ENCODE measurements around the gene PTPRN2.

The PTPRN2 gene

DNA sequence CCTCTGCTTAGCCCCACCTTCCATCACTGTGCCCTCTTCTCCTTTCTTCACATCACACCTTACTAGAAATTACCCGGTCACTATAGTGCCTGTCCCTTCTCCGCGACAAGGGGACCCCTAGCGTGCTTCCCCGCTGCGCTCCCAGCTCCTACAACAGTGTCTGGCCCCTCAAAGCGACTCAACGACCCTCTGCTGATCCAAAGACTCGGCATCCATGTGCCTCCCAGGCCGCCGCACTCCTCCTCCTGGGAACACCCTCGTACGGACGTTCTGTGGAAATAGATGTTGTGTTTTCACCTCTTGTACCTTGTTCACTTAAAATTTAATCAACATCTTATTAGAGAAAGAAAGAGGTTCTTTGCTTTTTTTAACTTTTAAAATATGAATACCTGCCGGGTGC lies 787.3 kb downstream of the PTPRN2 start:
- no peak for DNase-seq (ENCODE audit: low read depth in 2 of 2)

DNA sequence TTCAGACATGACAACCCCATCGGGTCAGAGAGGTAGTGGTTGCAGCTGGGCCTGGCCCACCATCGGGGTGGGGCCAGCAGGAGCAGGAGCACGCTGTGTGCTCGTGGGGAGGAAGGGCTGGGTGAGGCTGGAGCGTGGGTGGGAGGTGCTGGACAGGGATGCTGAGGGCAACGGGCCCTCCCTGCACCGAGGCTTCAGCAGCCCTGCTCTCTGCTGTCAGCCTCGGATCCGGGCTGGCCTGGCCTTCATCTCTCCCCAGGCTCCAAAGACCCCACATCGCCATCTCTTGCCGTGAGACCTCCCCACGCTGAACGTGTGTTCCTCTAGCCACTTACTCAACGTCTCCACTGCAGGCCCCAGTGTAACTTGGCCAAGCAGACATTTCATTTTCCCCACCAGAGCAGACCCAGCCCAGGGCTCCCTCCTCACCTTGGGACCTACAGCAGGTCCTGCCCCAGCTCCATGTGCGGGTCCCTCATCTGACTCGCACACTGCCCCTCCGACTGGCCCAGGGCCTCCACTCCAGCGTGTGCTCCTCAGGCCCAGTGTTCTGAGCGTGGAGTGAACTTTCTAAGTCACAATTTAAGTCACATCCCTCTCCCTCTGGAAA lies 788.4 kb downstream of the PTPRN2 start:
- no peak for DNase-seq (ENCODE audit: low read depth in 2 of 2)

DNA sequence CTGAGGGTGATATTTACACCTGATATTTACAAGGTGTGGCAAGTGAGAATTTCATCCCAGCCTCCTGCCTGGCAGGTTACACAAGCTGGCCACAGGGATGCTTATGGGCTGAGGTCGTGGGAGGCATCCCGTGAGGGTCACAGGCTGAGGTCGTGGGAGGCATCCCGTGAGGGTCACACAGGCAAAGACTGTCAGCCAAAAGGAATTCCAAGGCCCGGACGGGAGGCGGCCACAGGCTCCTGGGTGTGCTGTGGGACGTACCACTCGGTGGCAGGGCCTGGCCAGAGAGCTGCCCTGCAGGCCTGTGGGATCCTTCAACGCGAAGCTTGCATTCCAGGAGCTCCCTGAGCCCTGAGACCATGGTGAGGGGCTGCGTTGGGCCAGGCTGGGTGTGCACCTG lies 790.3 kb downstream of the PTPRN2 start:
- no peak for DNase-seq (ENCODE audit: low read depth in 2 of 2)

DNA sequence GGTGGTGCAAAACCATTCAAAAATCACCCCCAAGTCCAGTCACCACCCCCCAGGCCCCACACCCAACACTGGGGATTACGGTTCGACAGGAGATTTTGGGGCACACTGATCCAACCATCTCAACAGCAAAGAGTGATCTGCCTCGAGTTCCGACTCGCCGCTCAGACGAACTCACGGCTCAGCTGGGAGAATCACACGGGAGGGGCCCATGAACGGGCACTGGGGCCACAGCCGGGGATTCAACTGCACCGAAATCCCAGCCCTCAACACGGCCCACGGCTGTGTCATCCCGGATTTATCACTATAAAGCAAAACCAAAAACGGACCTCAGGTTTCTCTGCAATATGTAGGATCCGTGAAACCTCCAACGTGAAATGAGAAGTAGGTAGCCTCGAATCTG lies 790.8 kb downstream of the PTPRN2 start:
- DNase-seq (ENCODE audit: low read depth in 2 of 2) = no peak

DNA sequence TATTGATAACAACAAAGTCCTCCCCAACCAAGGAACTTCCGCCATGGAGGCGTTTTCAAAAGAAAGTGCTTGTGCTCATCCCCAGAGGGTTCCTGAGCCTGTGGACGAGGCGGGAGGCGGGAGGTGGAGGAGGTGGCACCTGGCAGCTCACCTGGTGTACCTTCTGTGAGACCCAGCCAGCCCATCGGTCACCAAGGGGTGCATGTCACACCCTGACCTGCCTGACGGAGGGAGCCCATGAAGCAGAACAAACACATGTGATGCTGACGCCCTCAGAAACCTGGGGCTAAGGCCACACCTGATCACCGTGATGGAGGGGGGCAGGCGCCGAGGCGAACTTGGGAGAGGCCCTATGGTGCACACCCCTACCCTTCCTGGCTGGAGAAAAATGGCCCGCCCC lies 792.0 kb downstream of the PTPRN2 start:
- no peak for DNase-seq (ENCODE audit: low read depth in 2 of 2)

DNA sequence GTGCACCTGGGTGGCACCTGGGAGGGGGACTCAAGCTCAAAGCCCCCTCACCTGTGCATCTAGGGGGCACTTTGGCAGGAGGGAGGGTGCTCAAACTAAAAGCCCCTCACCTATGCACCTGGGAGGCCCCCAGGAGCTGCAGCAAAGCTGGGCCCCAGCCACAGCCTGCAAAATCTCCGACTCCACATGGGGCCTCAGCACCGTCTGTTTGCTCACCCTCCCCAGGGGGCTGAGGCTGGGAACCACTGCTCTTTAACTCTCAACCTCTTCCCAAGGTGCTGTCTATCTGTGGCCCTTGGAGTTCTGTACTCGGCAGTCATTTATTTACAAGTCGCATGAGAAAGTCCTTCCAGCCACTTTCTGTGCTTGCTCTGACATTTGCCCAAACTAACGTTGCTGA lies 792.4 kb downstream of the PTPRN2 start:
- DNase-seq (ENCODE audit: low read depth in 2 of 2) = no peak

DNA sequence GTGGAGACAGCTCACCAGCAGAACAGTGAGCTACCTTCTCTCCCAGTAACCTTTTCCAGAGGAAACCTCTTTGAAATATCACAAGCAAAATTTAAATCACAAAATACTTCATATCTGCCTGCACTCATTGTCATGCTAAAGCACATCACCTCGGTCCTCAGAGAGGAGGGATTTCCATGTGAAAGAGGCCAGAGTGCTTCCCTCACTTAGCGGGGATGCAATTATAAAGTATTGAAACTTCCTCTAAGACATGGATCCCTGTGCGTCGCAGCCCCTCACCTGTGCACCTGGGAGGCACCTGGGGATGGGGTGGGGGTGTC lies 792.9 kb downstream of the PTPRN2 start:
- no peak for DNase-seq (ENCODE audit: low read depth in 2 of 2)

DNA sequence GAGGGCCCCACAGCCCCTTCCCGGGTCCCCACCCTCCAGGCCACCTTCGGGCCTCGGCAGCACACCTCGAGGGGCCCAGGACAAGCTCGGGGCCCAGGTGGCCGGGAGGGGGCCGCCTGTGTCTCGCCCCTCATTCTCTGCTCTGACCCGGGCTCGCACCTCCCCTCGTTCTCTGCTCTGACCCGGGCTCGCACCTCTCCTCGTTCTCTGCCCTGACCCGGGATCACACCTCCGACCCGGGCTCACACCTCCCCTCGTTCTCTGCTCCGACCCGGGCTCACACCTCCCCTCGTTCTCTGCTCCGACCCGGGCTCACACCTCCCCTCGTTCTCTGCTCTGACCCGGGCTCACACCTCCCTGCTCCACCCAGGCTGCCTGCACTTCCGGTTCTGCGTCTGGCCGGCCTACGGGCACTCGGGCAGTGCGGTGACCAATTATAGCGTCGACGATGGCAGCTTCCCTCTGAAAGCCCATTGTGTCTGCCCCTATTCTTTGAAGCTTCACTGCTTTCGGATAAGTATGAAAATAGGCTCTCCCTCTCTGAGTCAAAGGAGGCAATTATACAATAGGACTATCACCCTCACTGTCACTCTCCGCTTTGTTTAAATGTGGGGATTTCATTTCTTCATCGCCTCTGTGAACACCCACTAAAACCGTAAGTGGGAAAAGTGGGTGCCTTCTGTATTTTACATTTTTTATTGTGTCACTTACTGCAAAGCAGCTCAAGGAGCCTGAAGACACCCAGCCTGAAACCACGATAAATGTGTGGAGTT lies 793.5 kb downstream of the PTPRN2 start:
- DNase-seq (ENCODE audit: low read depth in 2 of 2) = no peak

DNA sequence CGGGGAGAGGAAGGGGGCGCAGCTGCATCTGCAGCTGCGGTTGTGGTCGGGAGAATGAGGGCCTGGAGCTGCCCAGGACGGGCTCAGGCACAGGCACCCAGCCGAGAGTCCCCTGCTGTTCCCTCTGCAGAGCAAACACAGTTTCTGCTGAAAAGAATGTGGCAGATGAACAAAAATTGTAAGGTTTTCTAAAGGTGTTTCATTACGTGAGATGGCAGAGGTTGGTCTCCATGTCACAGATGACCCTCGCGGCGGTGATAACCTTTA lies 794.6 kb downstream of the PTPRN2 start:
- DNase-seq (ENCODE audit: low read depth in 2 of 2) = no peak

DNA sequence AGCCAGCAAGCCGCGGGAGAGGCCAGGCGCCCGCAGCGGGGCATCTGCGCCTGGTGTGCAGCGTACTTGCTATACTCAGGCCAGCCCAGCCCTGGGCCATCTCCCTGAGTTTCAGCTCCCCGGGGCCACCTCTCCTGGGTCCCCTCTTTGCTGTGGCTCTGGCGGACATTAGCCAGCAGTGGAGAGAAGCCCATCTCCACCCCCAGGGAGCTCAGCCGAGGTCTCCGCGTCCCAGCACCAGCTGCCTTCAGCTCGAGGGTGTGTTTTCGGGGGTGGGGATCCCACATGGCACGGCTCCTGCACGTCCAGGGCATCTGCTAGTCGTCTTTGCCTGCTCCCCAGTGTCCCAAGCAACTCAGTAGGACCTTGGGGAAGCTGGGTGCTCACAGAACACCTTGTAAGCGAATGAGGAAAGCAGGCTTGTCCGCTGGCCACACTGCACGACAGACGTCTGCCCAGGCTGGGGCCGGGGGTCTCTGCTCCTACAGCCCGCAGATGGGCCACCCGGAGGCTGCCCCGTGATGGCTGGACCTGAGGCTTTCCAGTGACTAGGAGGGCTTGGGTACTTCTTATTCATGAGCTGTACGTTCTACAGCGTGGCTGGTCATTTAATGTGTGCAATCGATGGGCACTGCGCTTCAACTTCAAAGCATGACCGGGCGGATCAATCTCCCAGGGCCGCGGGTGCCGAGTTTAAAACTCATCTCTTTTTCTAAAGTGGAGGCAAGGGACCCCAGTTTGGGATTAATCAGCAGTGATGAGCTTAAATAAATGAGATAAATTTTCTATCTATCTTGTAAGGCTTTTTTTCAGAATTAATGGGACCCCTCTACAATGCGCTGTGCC lies 795.2 kb downstream of the PTPRN2 start:
- DNase-seq (ENCODE audit: low read depth in 2 of 2) = no peak

DNA sequence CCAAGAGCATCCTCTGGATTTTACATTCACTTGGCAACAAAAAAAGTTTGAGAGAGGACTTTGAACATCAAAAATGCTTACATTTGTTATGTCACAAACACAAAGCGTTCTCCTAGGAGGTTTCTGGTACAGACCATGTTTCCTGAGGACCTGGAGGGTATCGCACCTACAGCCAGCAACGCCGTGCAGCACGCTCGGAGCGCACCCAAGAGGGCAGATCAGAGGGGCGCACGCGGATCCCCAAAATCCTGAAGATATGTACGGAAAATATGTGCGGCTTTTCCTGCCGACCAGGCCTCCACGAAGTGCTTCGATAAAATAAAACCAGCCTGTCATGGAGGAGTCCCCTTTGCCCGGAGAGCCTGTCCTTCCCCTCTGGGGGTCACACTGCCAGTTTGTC lies 796.0 kb downstream of the PTPRN2 start:
- DNase-seq (ENCODE audit: low read depth in 2 of 2) = no peak

DNA sequence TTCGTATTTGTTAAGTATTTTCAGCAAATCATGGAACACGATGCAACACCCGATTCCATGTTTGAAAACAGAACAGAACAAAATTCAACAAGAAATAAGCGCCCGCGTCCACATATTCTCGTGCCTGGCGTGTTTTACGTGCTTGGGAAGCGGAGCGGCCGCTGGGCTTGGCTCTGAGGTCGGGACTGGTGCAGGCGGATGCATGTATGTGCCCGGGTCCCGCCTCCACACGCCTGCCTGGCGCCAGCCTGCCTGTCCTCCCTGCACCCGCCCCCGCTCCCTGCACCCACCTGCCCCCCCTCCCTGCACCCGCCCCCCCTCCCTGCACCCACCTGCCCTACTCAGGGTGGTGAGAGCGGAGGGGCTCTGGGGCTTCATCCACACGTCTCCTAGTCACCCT lies 796.4 kb downstream of the PTPRN2 start:
- no peak for DNase-seq (ENCODE audit: low read depth in 2 of 2)

DNA sequence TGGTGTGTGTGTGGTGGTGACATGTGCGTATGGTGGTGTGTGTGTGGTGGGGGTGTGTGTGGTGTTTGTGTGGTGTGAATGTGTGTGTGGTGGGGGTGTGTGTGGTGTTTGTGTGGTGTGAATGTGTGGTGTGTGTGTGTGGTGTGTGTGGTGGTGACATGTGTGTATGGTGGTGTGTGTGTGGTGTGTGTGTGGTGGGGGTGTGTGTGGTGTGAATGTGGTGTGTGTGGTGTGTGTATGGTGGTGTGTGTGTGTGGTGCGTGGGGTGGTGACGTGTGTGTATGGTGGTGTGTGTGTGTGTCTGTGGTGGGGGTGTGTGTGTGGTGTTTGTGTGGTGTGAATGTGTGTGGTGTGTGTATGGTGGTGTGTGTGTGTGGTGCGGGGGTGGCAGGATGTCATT lies 797.7 kb downstream of the PTPRN2 start:
- no peak for DNase-seq (ENCODE audit: low read depth in 2 of 2)

DNA sequence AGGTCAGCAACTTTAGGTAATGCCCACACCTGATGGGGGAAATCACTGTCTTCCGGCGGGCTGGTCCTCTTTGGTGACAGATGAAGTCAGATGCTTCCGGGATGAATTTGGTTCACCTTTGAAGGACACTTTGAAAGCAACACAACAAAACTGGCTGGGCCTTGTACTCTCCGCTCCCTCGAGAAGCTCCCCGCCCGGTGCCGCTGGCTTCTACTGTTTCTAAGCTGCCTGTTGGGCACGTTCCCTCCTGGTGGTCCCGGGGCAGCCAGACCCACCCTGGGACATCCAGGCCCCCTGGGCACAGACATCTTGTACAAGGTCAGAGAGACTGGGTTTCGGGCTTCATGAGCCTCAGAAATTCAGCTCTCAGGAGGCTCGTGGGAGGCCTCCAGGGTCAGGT lies 798.5 kb downstream of the PTPRN2 start:
- no peak for DNase-seq (ENCODE audit: low read depth in 2 of 2)

DNA sequence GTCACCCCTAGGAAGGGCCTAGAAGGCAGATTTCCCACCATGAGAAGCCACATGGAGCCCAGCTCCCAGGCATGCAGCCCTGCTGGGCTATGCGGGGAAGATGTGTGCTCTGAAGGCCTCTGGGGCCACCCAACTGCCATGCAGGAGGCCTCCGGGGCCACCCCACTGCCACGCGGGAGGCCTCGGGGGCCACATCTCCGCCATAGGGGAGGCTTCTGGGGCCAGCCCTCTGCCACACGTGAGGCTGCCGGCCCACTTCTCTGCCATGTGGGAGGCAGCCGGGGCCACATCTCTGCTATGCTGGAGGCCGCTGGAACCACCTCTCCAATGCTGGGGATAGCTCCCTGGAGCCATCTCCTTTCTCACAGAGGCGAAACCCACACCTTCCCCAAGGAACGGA lies 799.0 kb downstream of the PTPRN2 start:
- DNase-seq (ENCODE audit: low read depth in 2 of 2) = no peak

DNA sequence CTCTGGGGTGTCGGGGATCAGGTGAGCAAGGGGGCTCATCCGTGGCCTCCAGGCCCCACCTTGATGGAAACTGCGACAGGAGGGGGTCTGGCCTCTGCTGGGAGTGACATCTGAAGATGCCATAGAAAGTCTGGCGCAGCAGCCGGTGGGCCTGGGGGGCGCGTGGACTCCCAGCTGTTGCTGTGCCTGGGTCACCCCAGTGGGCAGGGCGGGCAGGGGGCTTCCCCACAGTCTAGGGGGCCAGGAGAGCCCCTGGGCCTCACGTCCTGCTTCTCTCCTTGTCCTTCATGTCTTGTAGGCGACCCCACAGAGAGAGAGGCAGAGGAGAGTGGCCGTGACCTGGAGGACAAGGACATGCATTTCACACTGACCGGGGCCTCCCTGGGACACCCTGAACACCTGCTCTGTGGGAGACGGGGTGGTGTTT lies 800.3 kb downstream of the PTPRN2 start:
- no peak for DNase-seq (ENCODE audit: low read depth in 2 of 2)

DNA sequence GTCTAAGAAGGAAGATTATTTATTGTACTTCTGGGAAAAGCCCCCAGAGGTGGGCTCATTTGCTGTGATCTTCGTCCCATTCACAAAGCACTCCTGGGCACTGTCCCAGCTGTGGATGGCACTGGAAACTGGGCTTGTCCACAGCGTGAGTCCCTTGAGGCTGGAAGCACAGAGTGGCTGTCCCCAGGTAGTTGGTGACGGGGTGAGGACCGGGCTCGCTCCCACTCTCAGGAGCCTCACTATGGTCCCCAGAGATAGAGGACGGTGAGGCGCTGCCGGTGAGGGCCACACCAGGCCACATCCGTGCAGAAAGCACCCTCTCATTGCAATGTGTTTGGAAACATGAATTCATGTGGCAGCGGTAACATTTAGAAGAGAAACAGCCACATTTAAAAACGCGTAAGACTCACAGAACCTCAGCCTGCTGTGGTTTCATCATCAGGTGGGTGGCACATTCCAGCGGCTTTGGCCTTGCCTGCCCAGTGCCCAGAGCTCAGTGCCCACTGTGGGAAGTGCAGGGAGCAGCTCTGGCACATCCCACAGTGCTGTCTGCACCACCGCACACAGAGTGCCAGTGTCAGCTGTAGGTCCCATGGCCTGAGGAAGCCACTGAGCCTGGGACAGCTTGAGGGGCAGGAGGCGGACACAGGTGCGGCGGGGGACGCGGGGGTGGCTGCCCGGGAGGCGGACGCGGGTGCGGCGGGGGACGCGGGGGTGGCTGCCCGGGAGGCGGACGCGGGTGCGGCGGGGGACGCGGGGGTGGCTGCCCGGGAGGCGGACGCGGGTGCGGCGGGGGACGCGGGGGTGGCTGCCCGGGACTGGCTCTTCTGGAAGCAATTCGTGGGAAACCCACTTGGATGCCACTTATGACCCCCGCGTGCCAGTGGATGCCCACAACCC lies 801.0 kb downstream of the PTPRN2 start:
- DNase-seq (ENCODE audit: low read depth in 2 of 2) = no peak

DNA sequence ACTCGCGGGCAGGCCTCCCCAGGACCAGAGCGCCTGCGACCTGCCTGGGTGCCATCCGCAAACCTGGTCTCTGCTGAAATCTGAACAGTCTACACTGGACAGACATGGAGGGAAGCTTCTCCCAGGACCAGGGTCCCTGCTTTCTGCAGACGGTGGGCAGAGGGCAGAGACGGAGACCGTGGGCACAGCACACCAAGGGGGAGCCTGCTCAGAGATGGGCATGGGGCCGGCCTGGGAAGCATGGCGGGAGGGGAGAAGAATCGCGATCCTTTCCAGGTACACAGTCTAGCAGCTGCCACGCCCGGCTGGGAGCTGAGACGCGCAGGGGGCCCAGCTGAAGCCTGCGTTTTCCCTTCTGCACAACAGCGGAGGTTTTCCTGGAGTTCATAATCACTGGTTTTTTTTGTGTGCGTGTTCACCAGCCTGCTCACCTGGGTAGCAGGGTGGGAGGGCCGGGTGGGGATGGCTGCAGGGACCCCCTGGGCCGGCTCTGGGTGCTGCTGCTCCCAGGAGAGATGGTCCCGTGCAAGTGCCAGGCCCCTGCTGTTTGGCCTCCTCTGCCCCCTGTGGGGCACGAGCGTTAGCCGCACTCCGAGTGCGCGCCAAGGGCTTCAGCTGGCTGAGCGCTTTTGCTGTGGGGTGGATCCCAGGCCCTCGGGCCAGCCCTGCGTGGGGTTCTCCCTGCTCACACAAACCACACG lies 802.0 kb downstream of the PTPRN2 start:
- no peak for DNase-seq (ENCODE audit: low read depth in 2 of 2)

DNA sequence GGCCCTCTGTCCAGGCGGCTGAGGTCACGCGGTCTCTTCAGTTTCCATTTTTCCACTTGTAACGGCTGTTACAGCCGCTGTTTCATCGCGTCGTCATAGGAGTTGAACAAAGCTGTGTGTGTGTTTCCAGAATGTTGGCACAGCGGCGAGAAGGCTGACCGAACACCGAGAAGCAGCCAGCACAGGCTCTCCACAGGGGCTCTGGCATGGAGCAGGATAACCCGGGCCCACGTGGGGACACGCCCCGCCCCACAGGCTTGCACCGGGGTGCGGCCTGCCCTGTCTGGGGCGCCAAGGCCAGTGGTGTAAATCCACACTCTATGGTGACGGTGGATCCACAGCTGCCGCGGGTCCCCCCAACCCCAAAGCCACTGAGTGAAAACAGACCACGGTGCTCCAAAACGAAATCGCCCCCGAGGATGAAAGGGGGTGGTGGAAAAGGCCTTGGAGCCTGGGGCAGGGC lies 802.6 kb downstream of the PTPRN2 start:
- no peak for DNase-seq (ENCODE audit: low read depth in 2 of 2)

DNA sequence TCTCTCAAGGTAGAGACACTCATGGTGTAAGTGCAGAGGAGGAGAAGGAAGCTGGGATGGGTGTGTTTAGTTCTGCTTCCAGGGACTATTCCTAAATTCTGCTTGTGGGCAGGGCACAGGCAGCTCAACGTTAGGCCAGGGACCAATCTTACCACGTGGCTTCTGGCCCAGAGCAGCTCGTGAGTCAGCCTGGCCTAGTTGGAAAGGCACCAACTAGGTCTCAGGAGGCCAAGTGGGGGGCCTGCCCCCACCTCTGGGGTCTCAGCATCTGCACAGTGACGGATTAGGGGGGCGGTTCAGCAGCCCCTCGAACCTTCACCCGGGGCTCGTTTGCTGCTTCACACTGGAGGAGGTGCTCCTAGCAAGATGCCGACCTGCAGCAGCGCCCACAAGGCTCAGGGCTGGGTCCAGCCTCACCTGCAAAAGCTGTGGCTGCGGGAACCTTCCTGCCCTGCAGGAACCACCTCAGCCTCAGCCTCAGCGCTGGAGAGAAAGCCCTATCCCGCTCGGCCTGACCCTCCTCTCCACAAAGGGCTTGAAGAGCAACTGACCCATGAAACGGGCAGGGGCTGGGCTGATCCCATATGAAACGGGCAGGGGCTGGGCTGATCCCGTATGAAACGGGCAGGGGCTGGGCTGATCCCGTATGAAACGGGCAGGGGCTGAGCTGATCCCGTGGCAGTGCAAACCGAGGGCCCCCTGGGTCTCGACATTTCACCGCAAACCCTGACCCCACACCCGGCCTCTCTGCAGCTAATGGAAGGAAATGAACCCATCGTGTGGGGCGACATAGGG lies 803.4 kb downstream of the PTPRN2 start:
- no peak for DNase-seq (ENCODE audit: low read depth in 2 of 2)

DNA sequence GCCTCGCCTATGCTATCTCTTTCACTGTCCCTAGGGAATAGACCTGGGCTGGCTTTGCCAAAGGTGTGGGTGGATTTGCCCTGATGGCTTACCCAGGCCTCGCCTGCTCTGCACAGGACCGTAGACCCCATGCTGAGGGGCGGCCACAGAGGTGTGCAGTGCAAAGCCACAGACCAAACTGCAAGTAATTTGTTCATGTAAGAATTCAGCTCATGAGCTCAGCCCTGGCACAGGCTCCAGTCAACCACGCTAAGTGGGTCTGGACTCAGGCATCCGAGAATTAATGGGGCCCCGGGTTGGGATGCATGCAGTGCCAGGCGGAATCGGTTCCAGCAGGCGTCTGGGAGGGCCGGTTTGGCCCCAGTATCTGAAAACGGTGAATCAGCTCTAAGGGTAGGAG lies 805.6 kb downstream of the PTPRN2 start:
- DNase-seq (ENCODE audit: low read depth in 2 of 2) = no peak

Data from stimulated activated CD8-positive, alpha-beta memory T cell treated with anti-CD3 and anti-CD28 coated beads, Interleukin-7, amount 100 ng/mL, for 1 hour (primary cell).